Esophagus muscularis mucosa (tissue), 3 donors: ENCODE data around the gene ANKRD11.

ENCODE experiments used
- POLR2A ChIP-seq: fragments of 450-650 bp; IDR thresholded peaks from one replicate; pipeline ENCODE4 v1.6.1; 2017; ENCODE audit warnings: antibody characterized with exemption, moderate library complexity, mild to moderate bottlenecking, low read depth
- POLR2AphosphoS5 ChIP-seq, 2 donors: sonication (generic); formaldehyde crosslinking; IDR thresholded peaks; one replicate each; pipeline ENCODE4 v1.6.1; 2017; ENCODE audit warnings: antibody characterized with exemption in 2 of 2
- TF ChIP-seq, protein P1 (sequence below), 3 experiments: fragments of 200-600 bp in 2 of 3; fragments of 450-650 bp in 1 of 3; sonication (generic) in 2 of 3; IDR thresholded peaks; one replicate each; pipeline ENCODE4 v1.5.1; 2017 to 2019; ENCODE audit warnings: antibody characterized with exemption in 3 of 3, mild to moderate bottlenecking in 2 of 3, moderate library complexity in 1 of 3

DNA sequence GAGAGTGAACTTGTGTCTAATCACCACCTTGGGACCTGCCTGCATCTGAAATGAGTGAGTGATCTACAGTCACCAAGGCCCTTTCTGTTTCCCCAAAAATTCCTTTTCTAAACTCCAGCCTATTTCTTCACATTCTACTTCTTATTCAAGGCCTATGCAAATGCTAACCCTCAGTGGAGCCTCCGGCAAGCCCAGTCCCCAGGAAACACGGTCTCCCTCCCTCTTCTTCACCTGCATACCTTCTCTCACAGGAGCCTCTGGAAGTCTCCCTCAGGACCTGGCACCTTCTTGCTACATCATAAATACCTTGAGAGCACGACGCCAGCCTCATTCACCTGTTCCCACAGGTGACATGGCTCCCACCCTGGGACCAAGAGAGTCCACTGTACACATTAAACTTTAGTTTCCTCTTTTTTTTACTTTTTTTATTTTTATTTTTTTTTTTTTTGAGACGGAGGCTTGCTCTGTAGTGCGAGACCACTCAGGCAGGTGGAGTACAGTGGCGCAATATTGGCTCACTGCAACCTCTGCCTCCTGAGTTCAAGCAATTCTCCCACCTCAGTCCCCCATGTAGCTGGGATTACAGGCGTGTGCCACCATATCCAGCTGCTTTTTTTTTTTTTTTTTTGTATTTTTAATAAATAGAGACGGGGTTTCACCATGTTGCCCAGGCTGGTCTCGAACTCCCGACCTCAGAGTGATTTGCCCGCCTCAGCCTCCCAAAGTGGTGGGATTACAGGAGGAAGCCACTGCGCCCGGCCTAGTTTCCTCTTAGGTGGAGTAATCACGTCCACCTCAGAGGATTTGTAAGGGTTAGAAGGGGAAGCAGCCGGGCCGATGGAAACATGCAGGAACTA lies 97.3 kb downstream of the ANKRD11 start:
- TF ChIP-seq POLR2AphosphoS5 (IDR thresholded peaks at IDR 0.05) (no peak), POLR2A (no peak)
- TF ChIP-seq, protein P1, sequence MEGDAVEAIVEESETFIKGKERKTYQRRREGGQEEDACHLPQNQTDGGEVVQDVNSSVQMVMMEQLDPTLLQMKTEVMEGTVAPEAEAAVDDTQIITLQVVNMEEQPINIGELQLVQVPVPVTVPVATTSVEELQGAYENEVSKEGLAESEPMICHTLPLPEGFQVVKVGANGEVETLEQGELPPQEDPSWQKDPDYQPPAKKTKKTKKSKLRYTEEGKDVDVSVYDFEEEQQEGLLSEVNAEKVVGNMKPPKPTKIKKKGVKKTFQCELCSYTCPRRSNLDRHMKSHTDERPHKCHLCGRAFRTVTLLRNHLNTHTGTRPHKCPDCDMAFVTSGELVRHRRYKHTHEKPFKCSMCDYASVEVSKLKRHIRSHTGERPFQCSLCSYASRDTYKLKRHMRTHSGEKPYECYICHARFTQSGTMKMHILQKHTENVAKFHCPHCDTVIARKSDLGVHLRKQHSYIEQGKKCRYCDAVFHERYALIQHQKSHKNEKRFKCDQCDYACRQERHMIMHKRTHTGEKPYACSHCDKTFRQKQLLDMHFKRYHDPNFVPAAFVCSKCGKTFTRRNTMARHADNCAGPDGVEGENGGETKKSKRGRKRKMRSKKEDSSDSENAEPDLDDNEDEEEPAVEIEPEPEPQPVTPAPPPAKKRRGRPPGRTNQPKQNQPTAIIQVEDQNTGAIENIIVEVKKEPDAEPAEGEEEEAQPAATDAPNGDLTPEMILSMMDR (IDR thresholded peaks at IDR 0.05) = no peak
